C4-2B (cell line): ENCODE measurements around the gene EML2.

Experiments used
- CTCF ChIP-seq: fragments of 450-650 bp; conservative IDR thresholded peaks from 2 replicates; pipeline ENCODE4 v1.5.1; 2017; ENCODE audit warnings: mild to moderate bottlenecking
- ZFX ChIP-seq: fragments of 450-650 bp; IDR thresholded peaks from 2 replicates; pipeline ENCODE4 v1.6.1; 2017

- TF ChIP-seq CTCF (no peak), ZFX (no peak)
Observed at GRCh38 chr19:45687599-45687998, 48.4 kb upstream of the EML2 start.
